GM19372 (cell line): Measurements from ENCODE around the gene PIH1D1.

Source experiments
- ATAC-seq: cut with Tn5 transposase; IDR thresholded peaks from one replicate; pipeline ENCODE4 v1.9.1; 2021; ENCODE audit warnings: mild to moderate bottlenecking, low read depth, moderate library complexity; ENCODE audit not compliant: unreplicated experiment

PIH1D1 gene

GRCh38 chr19:49396738-49397505 is 54.7 kb downstream of the PIH1D1 start:
- no peak for ATAC-seq
